Measurements from ENCODE around the gene TMEM138.

TMEM138 gene

DNA sequence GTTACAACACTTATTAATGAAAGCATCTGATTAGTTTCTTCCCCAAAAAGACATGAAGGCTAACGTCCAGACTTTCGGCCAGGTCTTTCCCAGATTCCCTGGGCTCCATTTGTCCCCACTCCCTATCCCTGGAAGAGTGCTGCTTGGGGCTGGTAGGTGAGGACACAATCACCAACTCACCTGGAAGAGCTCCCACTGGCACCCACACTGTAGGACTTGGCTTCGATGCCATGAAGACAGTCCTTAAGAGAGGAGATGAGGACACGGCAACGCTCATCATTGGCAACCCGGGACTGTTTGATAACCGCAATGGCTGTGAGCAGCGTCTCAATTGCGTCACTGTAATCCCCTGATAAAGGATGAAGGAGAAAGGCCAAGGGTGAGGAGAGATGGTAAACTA is 49.4 kb downstream of the TMEM138 start:
- no peak for DNase-seq

DNA sequence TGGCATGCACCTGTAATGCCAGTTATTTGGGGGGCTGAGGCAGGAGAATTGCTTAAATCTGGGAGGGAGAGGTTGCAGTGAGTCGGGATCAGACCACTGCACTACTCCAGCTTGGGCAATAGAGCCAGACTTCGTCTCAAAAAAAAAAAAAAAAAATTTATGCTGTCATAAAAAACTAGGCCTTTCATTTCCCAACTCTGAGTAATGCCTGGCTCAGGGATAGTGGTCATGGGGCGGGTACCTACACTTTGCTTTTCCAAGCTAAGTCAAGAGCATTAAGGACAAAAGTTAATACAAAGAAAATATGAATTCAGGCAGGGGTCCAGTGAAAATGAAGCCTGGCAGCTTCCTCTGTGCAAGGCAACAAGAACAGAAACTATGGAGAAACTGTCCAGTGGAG is 51.3 kb downstream of the TMEM138 start:
- no peak for DNase-seq

DNA sequence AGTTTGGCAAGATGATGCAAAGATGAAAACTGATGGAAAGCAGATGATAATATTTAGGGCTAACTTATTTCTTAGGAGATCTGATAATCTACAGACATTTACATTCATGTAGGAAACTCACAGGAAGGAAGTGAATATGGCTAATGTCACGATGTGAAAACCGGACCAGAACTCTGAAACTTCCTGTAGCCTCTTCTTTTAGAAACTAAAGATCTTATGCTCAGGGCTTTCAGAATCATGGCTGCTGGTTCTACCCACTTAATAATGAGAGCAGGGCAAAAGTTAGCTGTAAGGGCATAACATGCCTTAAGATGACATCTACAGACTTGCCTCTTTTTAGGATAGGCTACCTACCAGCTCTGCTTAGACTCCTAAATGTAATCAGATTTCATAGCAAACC is 52.4 kb downstream of the TMEM138 start:
- no peak for DNase-seq

DNA sequence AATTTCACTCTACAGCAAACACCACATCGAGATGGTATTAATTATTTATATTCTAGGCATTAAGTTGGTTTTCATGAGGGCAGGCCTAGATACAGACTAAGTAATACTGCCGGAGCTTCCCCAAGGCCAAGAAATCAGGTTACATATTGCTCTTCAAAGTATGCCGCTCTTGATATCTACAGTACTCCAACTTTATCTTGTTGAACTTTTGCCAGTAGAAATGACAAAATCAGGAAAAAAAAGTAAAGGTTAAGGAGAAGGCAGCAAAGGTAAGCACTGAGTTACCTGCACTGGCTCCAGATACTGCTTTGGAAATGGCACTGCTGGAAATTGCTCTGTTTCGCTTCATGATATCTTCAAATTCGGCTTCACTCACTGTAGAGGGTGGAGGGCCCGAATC is 53.2 kb downstream of the TMEM138 start:
- no peak for DNase-seq

DNA sequence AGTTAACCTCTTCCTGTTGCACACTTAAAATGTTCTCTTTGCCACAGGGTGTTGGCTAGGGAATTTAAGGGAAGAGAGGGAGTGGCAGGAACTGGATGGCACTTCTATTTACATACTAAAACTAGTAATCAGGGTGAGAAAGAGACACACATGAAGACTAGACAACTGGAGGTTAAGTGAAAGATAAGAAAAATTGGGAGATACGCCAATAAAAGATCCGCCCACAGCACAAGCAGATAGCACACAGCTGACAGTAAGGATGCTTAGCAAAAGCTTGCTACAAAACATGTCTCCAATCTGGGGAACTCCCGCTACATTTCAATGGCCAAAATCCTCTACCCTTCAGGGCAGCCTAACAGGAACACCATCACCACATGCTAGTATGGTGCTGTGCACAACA is 54.8 kb downstream of the TMEM138 start:
- no peak for DNase-seq

DNA sequence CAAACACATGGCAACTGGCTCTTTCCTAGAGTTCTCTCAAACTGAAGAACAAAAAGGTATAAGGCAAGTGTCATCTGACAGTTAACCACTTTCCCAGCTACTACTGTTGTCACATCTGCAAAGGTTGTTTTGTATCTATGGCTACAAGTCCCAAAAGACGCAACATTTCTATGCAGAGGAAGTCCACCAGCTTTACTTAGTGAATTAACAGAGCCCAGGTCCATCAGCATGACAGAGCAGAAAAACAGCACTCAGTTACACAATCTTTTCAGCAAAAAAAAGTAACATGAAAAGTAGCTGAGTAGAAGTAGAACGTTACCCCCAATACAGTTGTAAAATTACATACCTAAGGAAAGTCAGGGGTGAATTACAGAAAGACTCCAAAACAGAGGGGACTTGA is 55.5 kb downstream of the TMEM138 start:
- no peak for DNase-seq

DNA sequence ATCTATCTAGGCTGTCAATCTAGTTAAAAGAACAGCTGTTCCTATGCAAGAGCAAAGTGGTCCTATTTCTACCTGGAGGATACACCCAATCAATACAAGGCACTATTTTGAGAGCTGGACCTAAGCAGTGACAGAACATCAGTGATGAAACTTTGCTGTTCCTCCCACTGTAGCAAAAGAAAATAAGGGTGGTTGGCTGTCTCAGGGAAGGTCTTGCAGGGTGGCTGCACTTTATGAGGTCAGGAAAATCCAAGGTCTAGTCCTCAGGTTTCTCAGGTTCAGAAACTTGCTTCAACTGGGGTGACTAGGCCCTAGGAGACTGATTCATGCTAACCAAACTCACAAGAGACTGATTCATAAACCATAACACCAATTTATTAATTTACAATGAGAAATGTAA is 56.0 kb downstream of the TMEM138 start:
- DNase-seq, result no peak
